ENCODE results near the gene NELFB. TPM values are rescaled to one million over a fixed set of nuclear protein-coding genes. Genes with fewer than 3 reads are reported as not detected.

Gene NELFB
- total and polyA plus RNA-seq, 4 donors: 30.4 to 56.2 (median 44.2) TPM

DNA sequence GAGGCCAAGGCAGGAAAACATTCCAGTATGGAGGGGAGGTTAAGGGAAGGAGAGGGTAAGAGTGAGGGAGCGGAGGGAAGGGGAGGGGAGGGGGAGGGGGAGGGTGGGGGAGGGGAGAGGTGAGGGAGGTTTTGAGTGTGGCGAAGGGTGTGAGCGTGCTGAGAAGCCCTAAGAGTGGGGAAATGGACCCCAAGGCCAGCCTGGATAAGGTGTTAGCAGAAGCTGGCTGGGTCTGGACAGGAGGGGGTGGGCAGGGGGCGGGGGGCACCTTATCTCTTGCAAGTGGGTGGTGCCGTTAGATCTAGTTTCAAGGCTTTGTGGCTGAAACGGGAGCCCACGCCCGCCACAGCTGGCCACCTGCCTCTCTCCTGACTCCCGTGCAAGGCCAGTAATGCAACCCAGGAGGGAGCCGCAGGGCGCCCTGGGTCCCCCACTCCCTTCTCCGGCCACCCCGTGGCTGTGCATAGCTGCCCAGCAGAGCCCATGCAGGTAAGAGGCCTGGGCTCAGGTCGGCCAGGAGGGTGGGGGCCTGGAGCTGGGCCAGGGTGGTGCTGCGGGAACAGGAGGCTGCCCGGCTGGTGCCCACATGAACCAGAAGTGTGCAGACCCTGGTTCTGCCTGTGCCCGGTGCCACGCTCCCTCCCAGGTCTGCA lies 27.1 kb upstream of the NELFB start:
- ATAC-seq (ENCODE audit: insufficient read depth, low FRiP score) (no peak), DNase-seq (no peak)
- Histone ChIP-seq H3K36me3 (ENCODE audit: control insufficient read depth in 4 of 4, insufficient read depth in 4 of 4, low read length in 4 of 4) (no peaks in the 10 kb centered on the region), H3K4me3 (no peak overlapping the region), H3K27me3 (ENCODE audit: control insufficient read depth in 3 of 3, insufficient read depth in 3 of 3, low read length in 2 of 3) (peaks cover 0 to 6% (median 0%) of the 10 kb centered on the region in 3 donors), H3K4me1 (ENCODE audit: control insufficient read depth in 5 of 5, insufficient read depth in 5 of 5, low read length in 5 of 5) (peaks cover 0 to 9% (median 5%) of the 10 kb centered on the region in 5 donors), H3K27ac (ENCODE audit: low read depth in 1 of 2, low read length in 1 of 2) (no peak overlapping the region), H3K9ac (ENCODE audit: insufficient read depth in 1 of 2, low read length in 2 of 2) (no peak overlapping the region), H3K9me3 (ENCODE audit: control insufficient read depth in 4 of 4, insufficient read depth in 3 of 4, low read length in 3 of 4) (peaks cover 0 to 3% (median 0%) of the 10 kb centered on the region in 4 donors)
- TF ChIP-seq, protein P1, sequence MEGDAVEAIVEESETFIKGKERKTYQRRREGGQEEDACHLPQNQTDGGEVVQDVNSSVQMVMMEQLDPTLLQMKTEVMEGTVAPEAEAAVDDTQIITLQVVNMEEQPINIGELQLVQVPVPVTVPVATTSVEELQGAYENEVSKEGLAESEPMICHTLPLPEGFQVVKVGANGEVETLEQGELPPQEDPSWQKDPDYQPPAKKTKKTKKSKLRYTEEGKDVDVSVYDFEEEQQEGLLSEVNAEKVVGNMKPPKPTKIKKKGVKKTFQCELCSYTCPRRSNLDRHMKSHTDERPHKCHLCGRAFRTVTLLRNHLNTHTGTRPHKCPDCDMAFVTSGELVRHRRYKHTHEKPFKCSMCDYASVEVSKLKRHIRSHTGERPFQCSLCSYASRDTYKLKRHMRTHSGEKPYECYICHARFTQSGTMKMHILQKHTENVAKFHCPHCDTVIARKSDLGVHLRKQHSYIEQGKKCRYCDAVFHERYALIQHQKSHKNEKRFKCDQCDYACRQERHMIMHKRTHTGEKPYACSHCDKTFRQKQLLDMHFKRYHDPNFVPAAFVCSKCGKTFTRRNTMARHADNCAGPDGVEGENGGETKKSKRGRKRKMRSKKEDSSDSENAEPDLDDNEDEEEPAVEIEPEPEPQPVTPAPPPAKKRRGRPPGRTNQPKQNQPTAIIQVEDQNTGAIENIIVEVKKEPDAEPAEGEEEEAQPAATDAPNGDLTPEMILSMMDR (IDR thresholded peaks at IDR 0.05; ENCODE audit: control extremely low read depth, extremely low read depth): no peak
- 35 to 45% methylated on average over 16 to 18 of the region's 18 CpGs for WGBS, 2 donors

DNA sequence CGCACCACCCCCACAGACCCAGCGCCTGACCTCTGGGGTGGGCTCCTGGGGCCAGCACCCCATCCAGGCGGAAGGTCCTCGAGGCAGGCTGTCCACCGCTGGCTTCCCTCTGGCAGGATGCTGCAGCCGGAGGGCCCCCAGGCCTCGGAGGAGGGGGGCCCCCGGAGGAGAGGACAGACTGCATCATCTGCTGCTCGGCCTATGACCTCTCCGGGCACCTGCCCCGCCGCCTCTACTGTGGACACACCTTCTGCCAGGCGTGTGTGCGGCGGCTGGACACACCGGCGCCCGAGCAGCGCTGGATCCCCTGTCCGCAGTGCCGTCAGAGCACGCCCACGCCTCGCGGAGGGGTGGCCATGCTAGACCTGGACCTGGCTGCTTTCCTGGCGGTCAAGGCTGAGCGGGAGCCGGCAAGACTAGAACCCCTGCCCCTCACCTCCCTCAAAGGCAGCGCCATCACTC lies 26.6 kb upstream of the NELFB start:
- Histone ChIP-seq H3K27me3 (ENCODE audit: control insufficient read depth in 3 of 3, insufficient read depth in 3 of 3, low read length in 2 of 3) (peaks cover 0 to 6% (median 0%) of the 10 kb centered on the region in 3 donors), H3K4me3 (no peak overlapping the region)

DNA sequence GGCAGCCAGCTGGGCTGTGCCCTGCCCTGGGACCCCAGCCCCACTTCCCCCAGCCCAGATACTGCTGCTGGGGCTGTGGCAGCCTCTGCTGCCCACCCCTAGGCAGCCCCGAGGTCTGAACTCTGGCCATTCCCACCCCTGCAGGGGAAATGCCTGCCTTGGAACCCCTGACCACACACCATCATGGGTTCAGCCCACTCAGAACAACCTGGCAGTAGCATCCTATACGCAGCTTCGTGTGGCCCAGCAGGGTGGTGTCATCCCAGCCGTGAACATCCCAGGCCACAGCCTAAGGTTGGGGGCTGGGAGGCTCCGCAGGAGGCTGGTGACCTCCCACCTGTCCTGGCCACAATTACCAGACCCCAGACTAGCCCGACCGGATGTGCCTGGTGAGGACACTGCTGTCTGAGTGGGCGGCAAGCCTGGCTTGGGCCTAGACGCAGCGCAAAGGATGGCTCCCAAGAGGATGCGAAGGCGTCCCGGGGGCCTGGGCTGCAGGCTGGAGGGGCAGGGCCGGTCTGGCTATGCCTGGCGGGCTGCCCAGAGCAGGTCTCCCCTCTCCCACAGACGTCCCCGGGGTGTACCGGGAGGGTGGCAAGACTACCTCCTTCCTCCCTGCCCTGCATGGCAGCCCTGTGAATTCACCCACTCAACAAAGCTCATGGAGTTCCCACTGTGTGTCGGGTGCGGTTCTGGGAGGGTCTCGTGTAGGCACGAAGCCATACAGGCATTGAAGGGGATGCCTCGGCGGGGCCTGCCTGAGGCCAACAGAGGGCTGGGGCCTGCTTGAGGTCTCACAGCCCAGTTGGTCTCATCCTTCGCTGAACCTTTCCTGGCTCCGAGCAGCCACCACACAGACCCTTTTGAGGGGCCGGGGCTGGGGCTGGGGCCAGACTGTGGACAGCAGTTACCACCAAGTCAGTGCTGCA lies 25.9 kb upstream of the NELFB start:
- Histone ChIP-seq H3K4me1 (ENCODE audit: control insufficient read depth in 5 of 5, insufficient read depth in 5 of 5, low read length in 5 of 5) (peaks cover 0 to 5% (median 0%) of the 10 kb centered on the region in 5 donors), H3K27me3 (ENCODE audit: control insufficient read depth in 3 of 3, insufficient read depth in 3 of 3, low read length in 2 of 3) (peaks cover 0 to 6% (median 0%) of the 10 kb centered on the region in 3 donors), H3K27ac (ENCODE audit: low read depth in 1 of 2, low read length in 1 of 2) (no peak overlapping the region), H3K9ac (ENCODE audit: insufficient read depth in 1 of 2, low read length in 2 of 2) (no peak overlapping the region), H3K36me3 (ENCODE audit: control insufficient read depth in 4 of 4, insufficient read depth in 4 of 4, low read length in 4 of 4) (no peaks in the 10 kb centered on the region), H3K9me3 (ENCODE audit: control insufficient read depth in 4 of 4, insufficient read depth in 3 of 4, low read length in 3 of 4) (peaks cover 0 to 3% (median 0%) of the 10 kb centered on the region in 4 donors), H3K4me3 (no peak overlapping the region)
- TF ChIP-seq, protein P1 (IDR thresholded peaks at IDR 0.05; ENCODE audit: control extremely low read depth, extremely low read depth): no peak
- 69 to 73% methylated on average over 25 to 27 of the region's 27 CpGs for WGBS, 2 donors
- DNase-seq: no peak
- ATAC-seq (ENCODE audit: insufficient read depth, low FRiP score): no peak

More for the DNA sequence above, 26.6 kb upstream of the NELFB start:
- Histone ChIP-seq H3K9ac (ENCODE audit: insufficient read depth in 1 of 2, low read length in 2 of 2) (no peak overlapping the region), H3K9me3 (ENCODE audit: control insufficient read depth in 4 of 4, insufficient read depth in 3 of 4, low read length in 3 of 4) (peaks cover 0 to 3% (median 0%) of the 10 kb centered on the region in 4 donors), H3K27ac (ENCODE audit: low read depth in 1 of 2, low read length in 1 of 2) (no peak overlapping the region), H3K4me1 (ENCODE audit: control insufficient read depth in 5 of 5, insufficient read depth in 5 of 5, low read length in 5 of 5) (peaks cover 0 to 9% (median 4%) of the 10 kb centered on the region in 5 donors), H3K36me3 (ENCODE audit: control insufficient read depth in 4 of 4, insufficient read depth in 4 of 4, low read length in 4 of 4) (no peaks in the 10 kb centered on the region)
- 61 to 78% methylated on average over 24 to 29 of the region's 29 CpGs for WGBS, 2 donors
- no peak for ATAC-seq (ENCODE audit: insufficient read depth, low FRiP score)
- TF ChIP-seq, protein P1 (IDR thresholded peaks at IDR 0.05; ENCODE audit: control extremely low read depth, extremely low read depth): no peak
- no peak for DNase-seq
